ENCODE measurements around the gene CORO2A.

The CORO2A gene

GRCh38 chr9:98192503-98193335 lies at the start of gene CORO2A:
Gene CORO2A, minus strand, starts transcription at chr9:98192637. Its CDS starts 34,977 bp downstream, at chr9:98157660.
- TF ChIP-seq CTCF (IDR thresholded peaks at IDR 0.05; ENCODE audit: insufficient read depth, low read length, missing control alignments): peak; percentile 71
- ChIA-PET CTCF (interaction anchor here (0.6 to 6.7 kb wide), 26 partner anchors 8 to 601 kb away, joined by 3 to 75 read pairs (median 4); partner anchors contain the start of genes TBC1D2, TRIM14 and TRMO), POLR2A (interaction anchor here (0.7 to 1.3 kb wide), 2 partner anchors 15 to 63 kb away, joined by 3 to 4 read pairs; partner anchors contain the start of gene TBC1D2)
- H3K4me3 ChIP-seq (ENCODE audit: low read depth, low read length): peak within 1 kb of the TSS; percentile 65
- no peak for DNase-seq (ENCODE audit: low read depth, low spot score)

GRCh38 chr9:98241357-98242300 lies 49.2 kb upstream of the CORO2A start:
- H3K4me3 ChIP-seq (ENCODE audit: low read depth, low read length): no peak overlapping the region
- no peak for DNase-seq (ENCODE audit: low read depth, low spot score)
- POLR2A ChIA-PET: no interaction called here
- TF ChIP-seq CTCF (IDR thresholded peaks at IDR 0.05; ENCODE audit: insufficient read depth, low read length, missing control alignments): no peak
- CTCF ChIA-PET: interaction anchor here (0.6 to 2.0 kb wide), 11 partner anchors 9 to 703 kb away, joined by 3 to 7 read pairs (median 4); partner anchors contain the start of gene TBC1D2

GRCh38 chr9:98240475-98240874 lies 48.0 kb upstream of the CORO2A start:
- TF ChIP-seq CTCF (IDR thresholded peaks at IDR 0.05; ENCODE audit: insufficient read depth, low read length, missing control alignments): no peak
- H3K4me3 ChIP-seq (ENCODE audit: low read depth, low read length): no peak overlapping the region
- POLR2A ChIA-PET: no interaction called here
- CTCF ChIA-PET: interaction anchor here (0.8 to 2.0 kb wide), 5 partner anchors 16 to 317 kb away, joined by 3 to 4 read pairs (median 3); partner anchors contain the start of gene TBC1D2
- no peak for DNase-seq (ENCODE audit: low read depth, low spot score)

GRCh38 chr9:98236901-98237487 lies 44.6 kb upstream of the CORO2A start:
- no peak for TF ChIP-seq CTCF (IDR thresholded peaks at IDR 0.05; ENCODE audit: insufficient read depth, low read length, missing control alignments)
- DNase-seq (ENCODE audit: low read depth, low spot score): no peak
- ChIA-PET POLR2A (no interaction called here), CTCF (interaction anchor here (1.9 to 3.8 kb wide), 3 partner anchors 9 to 32 kb away, joined by 5 to 17 read pairs (median 7); no protein-coding TSS in a partner anchor)
- no peak overlapping the region for H3K4me3 ChIP-seq (ENCODE audit: low read depth, low read length)

GRCh38 chr9:98235126-98235525 lies 42.7 kb upstream of the CORO2A start:
- H3K4me3 ChIP-seq (ENCODE audit: low read depth, low read length): no peak overlapping the region
- no peak for DNase-seq (ENCODE audit: low read depth, low spot score)
- ChIA-PET POLR2A (interaction anchor here (0.9 to 1.1 kb wide), 2 partner anchors 8 to 20 kb away, joined by 4 to 5 read pairs; partner anchors contain the start of gene TBC1D2), CTCF (interaction anchor here (0.6 to 3.8 kb wide), 8 partner anchors 9 to 160 kb away, joined by 3 to 17 read pairs (median 4); no protein-coding TSS in a partner anchor)
- no peak for TF ChIP-seq CTCF (IDR thresholded peaks at IDR 0.05; ENCODE audit: insufficient read depth, low read length, missing control alignments)
